Trophoblast cell (in vitro differentiated cells and primary cell): Measurements from ENCODE around the gene CTXN1.
A peak's percentile ranks its signal among the peaks of the same experiment; 100 is the strongest.
"Not testable (repeated sequence)": the region's sequence is repeated elsewhere in the genome, so short reads cannot be mapped to it uniquely, and the experiment has no call there.

ENCODE experiments used
- DNase-seq, 2 donors: peaks; one replicate each; pipeline ENCODE4 v3.0.0-alpha.2; 2016
- H2AFZ ChIP-seq: 2 replicates; pipeline ENCODE4 v1.6.1; 2013; ENCODE audit warnings: low read length, moderate library complexity, mild to moderate bottlenecking; ENCODE audit not compliant: insufficient read depth, poor library complexity
- H2AK5ac ChIP-seq: 2 replicates; pipeline ENCODE4 v1.6.1; 2013; ENCODE audit warnings: mild to moderate bottlenecking, low read length
- H2BK120ac ChIP-seq: 2 replicates; pipeline ENCODE4 v1.6.1; 2013; ENCODE audit warnings: low read length, mild to moderate bottlenecking, moderate library complexity; ENCODE audit not compliant: insufficient read depth, poor library complexity
- H2BK12ac ChIP-seq: 2 replicates; pipeline ENCODE4 v1.6.1; 2013; ENCODE audit warnings: mild to moderate bottlenecking, low read length, moderate library complexity
- H2BK5ac ChIP-seq: 2 replicates; pipeline ENCODE4 v1.6.1; 2013; ENCODE audit warnings: low read length, low read depth, moderate library complexity, mild to moderate bottlenecking; ENCODE audit not compliant: poor library complexity
- H3K14ac ChIP-seq: 2 replicates; pipeline ENCODE4 v1.6.1; 2013; ENCODE audit warnings: mild to moderate bottlenecking, low read length
- H3K18ac ChIP-seq: 2 replicates; pipeline ENCODE4 v1.6.1; 2013; ENCODE audit warnings: mild to moderate bottlenecking, low read length
- H3K23ac ChIP-seq: 2 replicates; pipeline ENCODE4 v1.6.1; 2013; ENCODE audit warnings: low read length
- H3K27ac ChIP-seq: 2 replicates; pipeline ENCODE4 v1.5.1; 2013; ENCODE audit warnings: low read depth, mild to moderate bottlenecking, inconsistent platforms, low read length, moderate library complexity
- H3K27me3 ChIP-seq: 2 replicates; pipeline ENCODE4 v1.6.1; 2013; ENCODE audit warnings: inconsistent platforms, mild to moderate bottlenecking, low read length, moderate library complexity; ENCODE audit not compliant: insufficient read depth
- H3K36me3 ChIP-seq, 2 experiments: 1 replicate in 1 of 2; 2 replicates in 1 of 2; pipeline ENCODE4 v1.6.1; 2013; ENCODE audit warnings: low read length in 2 of 2, mild to moderate bottlenecking in 2 of 2, moderate library complexity in 1 of 2; ENCODE audit not compliant: insufficient read depth in 2 of 2, control insufficient read depth in 1 of 2
- H3K4ac ChIP-seq: 2 replicates; pipeline ENCODE4 v1.6.1; 2013; ENCODE audit warnings: low read depth, mild to moderate bottlenecking, low read length, moderate library complexity
- H3K4me1 ChIP-seq, 2 experiments: 1 replicate in 1 of 2; 2 replicates in 1 of 2; pipeline ENCODE4 v1.6.1; 2013; ENCODE audit warnings: low read length in 2 of 2, mild to moderate bottlenecking in 2 of 2, moderate library complexity in 1 of 2; ENCODE audit not compliant: insufficient read depth in 2 of 2, control insufficient read depth in 1 of 2
- H3K4me2 ChIP-seq: 2 replicates; pipeline ENCODE4 v1.6.1; 2013; ENCODE audit warnings: inconsistent platforms, mild to moderate bottlenecking, low read length, moderate library complexity
- H3K4me3 ChIP-seq: 2 replicates; pipeline ENCODE4 v1.5.1; 2013; ENCODE audit warnings: mild to moderate bottlenecking, low read depth, low read length, inconsistent platforms
- H3K79me1 ChIP-seq: one replicate; pipeline ENCODE4 v1.6.1; 2013; ENCODE audit warnings: low read length
- H3K79me2 ChIP-seq: 2 replicates; pipeline ENCODE4 v1.6.1; 2013; ENCODE audit warnings: low read length, mild to moderate bottlenecking; ENCODE audit not compliant: control insufficient read depth, insufficient read depth, poor library complexity
- H3K9ac ChIP-seq: 2 replicates; pipeline ENCODE4 v1.6.1; 2013; ENCODE audit warnings: mild to moderate bottlenecking, low read length
- H3K9me3 ChIP-seq: 2 replicates; pipeline ENCODE4 v1.6.1; 2013; ENCODE audit warnings: low read depth, mild to moderate bottlenecking, control low read depth, inconsistent platforms, low read length; ENCODE audit not compliant: insufficient read depth
- H4K12ac ChIP-seq: 2 replicates; pipeline ENCODE4 v1.6.1; 2013; ENCODE audit warnings: low read depth, mild to moderate bottlenecking, low read length, moderate library complexity
- H4K8ac ChIP-seq: 2 replicates; pipeline ENCODE4 v1.6.1; 2013; ENCODE audit warnings: low read depth, mild to moderate bottlenecking, low read length, moderate library complexity
- H4K91ac ChIP-seq: one replicate; pipeline ENCODE4 v1.6.1; 2013; ENCODE audit warnings: low read depth, mild to moderate bottlenecking, low read length, moderate library complexity
- WGBS: extraction: QIAGEN DNeasy Blood & Tissue Kit; methylation state at CpG from one replicate; pipeline ENCODE4 v1.1.7; 2013; ENCODE audit warnings: missing lambda C conversion rate; ENCODE audit not compliant: insufficient read length, insufficient coverage; ENCODE audit errors: extremely low coverage; 5-methylcytosine and 5-hydroxymethylcytosine counted together

The CTXN1 gene

GRCh38 chr19:7919610-7920518 lies 6.1 kb downstream of the CTXN1 start, which contains the start of gene SNAPC2:
Gene SNAPC2, plus strand, starts transcription at chr19:7920338. Its CDS starts 29 bp downstream, at chr19:7920367.
- H2BK5ac ChIP-seq: peak within 1 kb of the TSS; percentile 77
- peak within 1 kb of the TSS; percentile 70 for H3K27ac ChIP-seq
- H3K9me3 ChIP-seq: peaks cover 4% of the 10 kb centered on the region
- H3K23ac ChIP-seq: no peak within 1 kb of the TSS
- H2AFZ ChIP-seq: peak within 1 kb of the TSS; percentile 48
- H4K8ac ChIP-seq: peak within 1 kb of the TSS; percentile 91
- H3K4me2 ChIP-seq: peak within 1 kb of the TSS; percentile 61
- H4K91ac ChIP-seq: peak within 1 kb of the TSS; percentile 73
- H3K9ac ChIP-seq: peak within 1 kb of the TSS; percentile 14
- peak; percentile 86 to 94 for DNase-seq
- H3K4me3 ChIP-seq: peak within 1 kb of the TSS; percentile 78
- H3K4ac ChIP-seq: peak within 1 kb of the TSS; percentile 8
- peaks cover 16 to 23% of the 10 kb centered on the region in 2 experiments for H3K4me1 ChIP-seq
- H3K36me3 ChIP-seq: peaks cover 20 to 22% of the 10 kb centered on the region in 2 experiments
- peaks cover 31% of the 10 kb centered on the region for H3K27me3 ChIP-seq
- peak within 1 kb of the TSS; percentile 19 for H2BK12ac ChIP-seq
- H3K79me1 ChIP-seq: peaks cover 2% of the 10 kb centered on the region
- peaks cover 2% of the 10 kb centered on the region for H3K79me2 ChIP-seq
- no CpG with 5 or more reads among the region's 62 CpGs for WGBS
- peak within 1 kb of the TSS; percentile 39 for H2AK5ac ChIP-seq
- H2BK120ac ChIP-seq: peak within 1 kb of the TSS; percentile 35
- peak within 1 kb of the TSS; percentile 79 for H3K14ac ChIP-seq
- peak within 1 kb of the TSS; percentile 75 for H4K12ac ChIP-seq
- peak within 1 kb of the TSS; percentile 91 for H3K18ac ChIP-seq

GRCh38 chr19:7918615-7919421 lies 7.1 kb downstream of the CTXN1 start:
- Histone ChIP-seq H3K4me3 (no peak overlapping the region), H3K79me2 (peaks cover 2% of the 10 kb centered on the region), H3K9me3 (peaks cover 7% of the 10 kb centered on the region), H3K27me3 (peaks cover 31% of the 10 kb centered on the region), H2BK5ac (no peak overlapping the region), H2BK120ac (no peak overlapping the region), H3K9ac (no peak overlapping the region), H3K79me1 (peaks cover 2% of the 10 kb centered on the region), H3K36me3 (peaks cover 19 to 20% of the 10 kb centered on the region in 2 experiments), H2BK12ac (no peak overlapping the region), H3K14ac (no peak overlapping the region), H2AFZ (no peak overlapping the region), H3K4me1 (peaks cover 16 to 23% of the 10 kb centered on the region in 2 experiments), H3K4ac (no peak overlapping the region), H4K91ac (no peak overlapping the region), H3K4me2 (no peak overlapping the region), H4K8ac (no peak overlapping the region), H3K27ac (no peak overlapping the region), H4K12ac (no peak overlapping the region), H3K18ac (no peak overlapping the region), H2AK5ac (no peak overlapping the region), H3K23ac (no peak overlapping the region)
- DNase-seq: no peak
- WGBS: no CpG with 5 or more reads among the region's 42 CpGs

GRCh38 chr19:7918062-7918614 lies 7.8 kb downstream of the CTXN1 start:
- WGBS: no CpG with 5 or more reads among the region's 29 CpGs
- H4K91ac ChIP-seq, H3K4ac ChIP-seq: not testable (repeated sequence)

More at GRCh38 chr19:7918062-7918614, 7.8 kb downstream of the CTXN1 start:
- peak overlapping the region; percentile 52 for H3K4me2 ChIP-seq
- H3K9me3 ChIP-seq, H3K79me2 ChIP-seq, H2AK5ac ChIP-seq, H3K4me3 ChIP-seq, H2BK12ac ChIP-seq, H2BK5ac ChIP-seq, H3K27ac ChIP-seq, DNase-seq, H3K23ac ChIP-seq, H2BK120ac ChIP-seq, H4K12ac ChIP-seq, H3K14ac ChIP-seq, H3K9ac ChIP-seq, H3K79me1 ChIP-seq, H3K18ac ChIP-seq, H4K8ac ChIP-seq: not testable (repeated sequence)
- H2AFZ ChIP-seq: peak overlapping the region; percentile 17
- H3K4me1 ChIP-seq: peaks cover 16 to 23% of the 10 kb centered on the region in 2 experiments
- peaks cover 16 to 21% of the 10 kb centered on the region in 2 experiments for H3K36me3 ChIP-seq
- peaks cover 31% of the 10 kb centered on the region for H3K27me3 ChIP-seq
